ENCODE results near the gene NANOGP8.

DNA sequence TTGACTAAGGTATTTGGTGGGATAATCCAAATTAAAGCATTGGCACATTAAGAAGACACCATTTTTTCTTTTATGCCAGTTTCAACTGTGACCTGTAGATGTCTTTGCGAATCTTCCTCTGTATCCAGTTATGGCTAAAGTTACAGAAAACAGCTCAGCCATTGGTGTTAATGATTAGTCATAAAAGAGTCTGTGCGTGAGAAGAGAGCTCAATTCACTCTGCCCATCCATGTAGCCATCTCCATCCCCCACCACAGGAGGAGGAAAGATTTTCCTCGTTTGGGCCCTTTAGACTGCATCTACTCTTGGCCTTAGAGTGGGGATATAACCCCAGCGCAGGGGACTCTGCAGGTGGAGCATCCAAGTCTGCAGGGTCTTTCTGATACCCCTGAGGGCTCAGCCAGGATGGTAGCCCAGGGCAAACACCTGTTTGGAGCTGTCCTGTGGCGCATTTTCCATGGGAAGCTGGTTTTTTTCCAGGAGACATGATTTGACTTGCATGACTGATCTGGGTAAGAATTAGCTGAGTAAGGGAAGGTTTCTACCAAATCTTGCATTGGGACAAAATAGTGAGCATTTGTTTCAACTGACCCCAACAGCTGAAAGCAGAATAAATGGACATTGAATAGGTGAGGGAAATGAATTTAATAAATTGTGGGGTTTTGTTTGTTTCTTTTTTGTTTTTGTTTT lies 29.5 kb downstream of the NANOGP8 start:
- TF ChIP-seq CTCF (conservative IDR thresholded peaks at IDR 0.05; ENCODE audit: low read length) (no peak), EZH2phosphoT487 (IDR thresholded peaks at IDR 0.05; ENCODE audit: borderline replicate concordance, low read depth, low read length) (no peak)

Measured in OCI-LY7 (cell line).